ENCODE measurements around the gene CEP350. TPM values are rescaled to one million over a fixed set of nuclear protein-coding genes. Genes with fewer than 3 reads are reported as not detected.

CEP350 gene
- total RNA-seq, 2 donors from 2014 or later: 32.2 to 42.2 TPM

- Histone ChIP-seq H3K9ac (ENCODE audit: extremely low read depth, low read length, poor library complexity, severe bottlenecking) (no peak overlapping the region), H3K27ac (ENCODE audit: low read depth, low read length) (no peak overlapping the region), H3K9me3 (ENCODE audit: control insufficient read depth, low read length) (no peaks in the 10 kb centered on the region), H3K27me3 (ENCODE audit: control insufficient read depth, insufficient read depth, low read length, poor library complexity, severe bottlenecking) (peaks cover 7% of the 10 kb centered on the region), H3K4me3 (ENCODE audit: low read length) (no peak overlapping the region), H3K4me1 (ENCODE audit: control insufficient read depth, insufficient read depth, low read length) (no peaks in the 10 kb centered on the region), H3K36me3 (ENCODE audit: control insufficient read depth, insufficient read depth, low read length) (no peaks in the 10 kb centered on the region)
- Mint-ChIP-seq H3K9me3 (no peaks in the 10 kb centered on the region), H3K36me3 (ENCODE audit: low read depth) (no peaks in the 10 kb centered on the region), H3K27ac (no peak overlapping the region), H3K27me3 (ENCODE audit: insufficient read depth) (peaks cover 3% of the 10 kb centered on the region), H3K4me1 (no peaks in the 10 kb centered on the region), H3K4me3 (no peak overlapping the region)
- TF ChIP-seq CTCF (conservative IDR thresholded peaks at IDR 0.05): no peak
- WGBS, 2 experiments (ENCODE audit: insufficient coverage in 1 of 2, insufficient read length in 1 of 2): 83 to 90% methylated on average over 2 to 3 of the region's 3 CpGs
- DNase-seq: no peak
Observed at GRCh38 chr1:180143359-180143758, 188.7 kb downstream of the CEP350 start.

GRCh38 chr1:180144659-180145357, 190.2 kb downstream of the CEP350 start:
- no peaks in the 10 kb centered on the region for H3K9me3 ChIP-seq (ENCODE audit: control insufficient read depth, low read length)
- Mint-ChIP-seq H3K4me1 (no peaks in the 10 kb centered on the region), H3K27ac (no peak overlapping the region), H3K9me3 (no peaks in the 10 kb centered on the region), H3K4me3 (no peak overlapping the region), H3K36me3 (ENCODE audit: low read depth) (no peaks in the 10 kb centered on the region), H3K27me3 (ENCODE audit: insufficient read depth) (peaks cover 6% of the 10 kb centered on the region)
- peaks cover 7% of the 10 kb centered on the region for H3K27me3 ChIP-seq (ENCODE audit: control insufficient read depth, insufficient read depth, low read length, poor library complexity, severe bottlenecking)
- no peak overlapping the region for H3K27ac ChIP-seq (ENCODE audit: low read depth, low read length)
- DNase-seq: no peak
- WGBS, 2 experiments (ENCODE audit: insufficient coverage in 1 of 2, insufficient read length in 1 of 2): 79 to 80% methylated on average over 6 of the region's 6 CpGs
- no peak overlapping the region for H3K9ac ChIP-seq (ENCODE audit: extremely low read depth, low read length, poor library complexity, severe bottlenecking)
- TF ChIP-seq CTCF (conservative IDR thresholded peaks at IDR 0.05): no peak
- H3K36me3 ChIP-seq (ENCODE audit: control insufficient read depth, insufficient read depth, low read length): no peaks in the 10 kb centered on the region
- H3K4me1 ChIP-seq (ENCODE audit: control insufficient read depth, insufficient read depth, low read length): no peaks in the 10 kb centered on the region
- no peak overlapping the region for H3K4me3 ChIP-seq (ENCODE audit: low read length)

- Mint-ChIP-seq H3K4me1 (no peaks in the 10 kb centered on the region), H3K27ac (no peak overlapping the region), H3K4me3 (no peak overlapping the region), H3K27me3 (ENCODE audit: insufficient read depth) (peaks cover 10% of the 10 kb centered on the region), H3K36me3 (ENCODE audit: low read depth) (no peaks in the 10 kb centered on the region), H3K9me3 (no peaks in the 10 kb centered on the region)
- Histone ChIP-seq H3K36me3 (ENCODE audit: control insufficient read depth, insufficient read depth, low read length) (no peaks in the 10 kb centered on the region), H3K9ac (ENCODE audit: extremely low read depth, low read length, poor library complexity, severe bottlenecking) (no peak overlapping the region), H3K27ac (ENCODE audit: low read depth, low read length) (no peak overlapping the region), H3K4me3 (ENCODE audit: low read length) (no peak overlapping the region), H3K27me3 (ENCODE audit: control insufficient read depth, insufficient read depth, low read length, poor library complexity, severe bottlenecking) (peaks cover 8% of the 10 kb centered on the region), H3K9me3 (ENCODE audit: control insufficient read depth, low read length) (no peaks in the 10 kb centered on the region), H3K4me1 (ENCODE audit: control insufficient read depth, insufficient read depth, low read length) (no peaks in the 10 kb centered on the region)
- TF ChIP-seq CTCF (conservative IDR thresholded peaks at IDR 0.05): no peak
- DNase-seq: no peak
- 86 to 97% methylated on average over 2 of the region's 3 CpGs for WGBS, 2 experiments (ENCODE audit: insufficient coverage in 1 of 2, insufficient read length in 1 of 2)
Observed at GRCh38 chr1:180145446-180145845, 190.8 kb downstream of the CEP350 start.
